SU-DHL-6 (cell line): ENCODE measurements around the gene NOXA1.

Source experiments
- EZH2phosphoT487 ChIP-seq: fragments of 200-600 bp; sonication (generic), shearing (Covaris generic); conservative IDR thresholded peaks from 2 replicates; pipeline ENCODE4 v1.6.1; 2018; ENCODE audit warnings: mild to moderate bottlenecking, antibody characterized with exemption, low read length, moderate library complexity, mixed read lengths
- TF ChIP-seq, protein P1 (sequence below): fragments of 200-600 bp; sonication (generic); IDR thresholded peaks from one replicate; pipeline ENCODE4 v1.5.1; 2017; ENCODE audit warnings: antibody characterized with exemption, mild to moderate bottlenecking, low read length, moderate library complexity; ENCODE audit not compliant: insufficient read depth, poor library complexity, severe bottlenecking

DNA sequence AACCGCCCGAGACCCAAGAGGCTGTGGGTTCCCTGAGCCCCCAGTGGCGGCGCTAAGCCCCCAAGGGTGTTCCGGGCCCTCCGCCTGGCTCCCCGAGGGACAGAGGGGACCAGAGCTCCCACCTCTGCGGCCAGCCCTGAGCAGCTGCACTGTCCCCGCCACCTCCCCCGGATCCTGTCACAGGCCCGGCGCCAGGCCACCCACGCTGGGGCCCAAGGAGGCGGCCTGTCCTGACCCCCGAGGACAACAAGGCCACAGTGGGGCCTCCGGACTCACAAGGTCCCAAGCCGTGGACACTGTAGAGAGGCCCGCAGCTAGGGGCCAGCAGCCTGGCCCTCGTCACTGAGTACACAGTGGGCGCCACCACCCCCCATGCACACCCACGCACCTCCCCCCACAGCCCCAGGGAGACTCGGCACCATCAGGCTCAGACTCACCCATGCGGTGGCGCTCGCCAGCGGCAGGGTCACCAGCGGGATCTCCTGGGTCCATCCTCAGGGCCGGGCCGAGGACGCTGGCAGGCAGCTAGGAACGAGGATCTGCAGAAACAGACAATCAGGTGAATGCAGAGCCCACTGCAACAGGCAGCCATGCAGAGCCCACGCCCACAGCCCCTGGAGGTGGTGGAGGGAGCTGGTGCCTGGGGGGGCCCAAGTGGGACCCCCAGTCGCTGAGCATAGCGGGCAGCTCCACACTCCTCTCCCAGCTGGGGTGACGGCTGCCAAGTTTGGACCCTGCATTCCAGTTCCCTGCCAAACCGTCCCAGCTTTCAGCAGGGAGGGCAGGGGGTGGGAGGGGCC lies 28.1 kb upstream of the NOXA1 start:
- TF ChIP-seq, protein P1, sequence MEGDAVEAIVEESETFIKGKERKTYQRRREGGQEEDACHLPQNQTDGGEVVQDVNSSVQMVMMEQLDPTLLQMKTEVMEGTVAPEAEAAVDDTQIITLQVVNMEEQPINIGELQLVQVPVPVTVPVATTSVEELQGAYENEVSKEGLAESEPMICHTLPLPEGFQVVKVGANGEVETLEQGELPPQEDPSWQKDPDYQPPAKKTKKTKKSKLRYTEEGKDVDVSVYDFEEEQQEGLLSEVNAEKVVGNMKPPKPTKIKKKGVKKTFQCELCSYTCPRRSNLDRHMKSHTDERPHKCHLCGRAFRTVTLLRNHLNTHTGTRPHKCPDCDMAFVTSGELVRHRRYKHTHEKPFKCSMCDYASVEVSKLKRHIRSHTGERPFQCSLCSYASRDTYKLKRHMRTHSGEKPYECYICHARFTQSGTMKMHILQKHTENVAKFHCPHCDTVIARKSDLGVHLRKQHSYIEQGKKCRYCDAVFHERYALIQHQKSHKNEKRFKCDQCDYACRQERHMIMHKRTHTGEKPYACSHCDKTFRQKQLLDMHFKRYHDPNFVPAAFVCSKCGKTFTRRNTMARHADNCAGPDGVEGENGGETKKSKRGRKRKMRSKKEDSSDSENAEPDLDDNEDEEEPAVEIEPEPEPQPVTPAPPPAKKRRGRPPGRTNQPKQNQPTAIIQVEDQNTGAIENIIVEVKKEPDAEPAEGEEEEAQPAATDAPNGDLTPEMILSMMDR, result no peak
- TF ChIP-seq EZH2phosphoT487, result no peak
